Activated CD4-positive, alpha-beta T cell treated with anti-CD3 and anti-CD28 coated beads for 1 hour (primary cell): ENCODE measurements around the gene ACACB.

Experiments used
- DNase-seq: peaks from one replicate; pipeline ENCODE4 v3.0.0-alpha.2; 2020

The ACACB gene

DNA sequence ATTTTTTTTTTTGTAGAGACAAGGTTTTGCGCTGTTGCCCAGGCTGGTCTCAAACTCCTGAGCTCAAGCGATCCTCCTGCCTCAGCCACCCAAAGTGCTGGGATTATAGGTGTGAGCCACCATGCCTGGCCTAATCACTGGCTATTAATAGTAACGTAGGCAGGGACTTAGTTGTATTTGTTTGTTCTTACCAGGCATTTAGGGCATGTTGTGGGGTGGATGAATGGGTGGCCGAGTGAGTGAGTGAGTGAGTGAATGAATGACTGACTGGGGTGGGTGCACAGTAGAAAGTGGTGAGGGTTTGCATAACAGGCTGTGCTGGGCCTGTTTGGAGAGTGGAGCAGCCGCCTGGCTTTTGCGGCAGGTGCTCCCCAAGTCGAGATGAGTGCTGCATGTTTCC is 105.7 kb downstream of the ACACB start:
- no peak for DNase-seq

DNA sequence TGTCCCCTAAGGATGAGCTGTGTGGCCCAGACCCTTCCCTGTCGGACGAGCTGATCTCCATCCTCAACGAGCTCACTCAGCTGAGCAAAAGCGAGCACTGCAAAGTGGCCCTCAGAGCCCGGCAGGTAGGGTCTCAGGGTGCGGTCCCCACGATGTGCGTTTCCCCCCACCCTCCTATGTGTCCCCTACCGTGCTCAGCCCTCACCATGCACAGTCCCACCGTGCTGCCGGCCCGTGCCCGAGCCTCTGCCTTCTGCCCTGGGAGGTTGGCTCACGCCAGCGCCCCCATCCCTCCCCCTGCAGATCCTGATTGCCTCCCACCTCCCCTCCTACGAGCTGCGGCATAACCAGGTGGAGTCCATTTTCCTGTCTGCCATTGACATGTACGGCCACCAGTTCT is 106.1 kb downstream of the ACACB start:
- no peak for DNase-seq

DNA sequence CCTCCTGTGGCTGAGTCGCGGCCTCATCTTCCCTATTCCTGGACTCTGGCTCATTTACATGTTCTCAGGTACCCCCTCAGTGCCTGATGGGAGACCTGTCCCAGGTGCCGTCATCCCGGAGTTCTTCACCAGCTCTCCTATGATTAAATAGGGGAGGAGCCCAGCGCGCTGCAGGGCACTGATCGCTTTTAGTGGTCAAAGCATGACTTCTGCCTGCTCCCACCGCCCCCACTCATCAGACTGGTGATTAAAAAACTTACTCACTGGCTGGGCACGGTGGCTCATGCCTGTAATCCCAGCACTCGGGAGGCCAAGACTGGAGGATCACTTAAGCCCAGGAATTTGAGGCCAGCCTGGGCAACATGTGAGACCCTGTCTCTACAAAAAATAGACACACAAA is 106.8 kb downstream of the ACACB start:
- DNase-seq, result no peak

DNA sequence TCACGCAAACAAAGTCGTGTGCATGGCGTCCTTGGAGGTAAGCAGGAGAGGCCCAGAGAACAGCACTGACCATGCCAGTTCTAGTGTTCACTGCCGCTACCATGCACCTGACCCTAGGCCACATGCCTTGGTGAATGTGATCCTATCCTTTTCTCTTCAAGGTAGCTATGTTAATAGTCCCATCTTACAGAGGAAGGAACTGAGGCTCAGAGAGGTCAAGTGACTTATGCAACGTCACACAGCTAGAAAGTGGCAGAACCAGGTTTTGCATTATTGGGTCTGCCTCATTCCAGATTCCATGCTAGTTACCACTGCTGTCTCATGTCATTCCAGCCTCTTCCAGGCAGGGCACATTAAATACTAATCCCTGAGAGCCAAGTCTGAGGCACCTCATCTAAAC is 107.5 kb downstream of the ACACB start:
- DNase-seq, result no peak

DNA sequence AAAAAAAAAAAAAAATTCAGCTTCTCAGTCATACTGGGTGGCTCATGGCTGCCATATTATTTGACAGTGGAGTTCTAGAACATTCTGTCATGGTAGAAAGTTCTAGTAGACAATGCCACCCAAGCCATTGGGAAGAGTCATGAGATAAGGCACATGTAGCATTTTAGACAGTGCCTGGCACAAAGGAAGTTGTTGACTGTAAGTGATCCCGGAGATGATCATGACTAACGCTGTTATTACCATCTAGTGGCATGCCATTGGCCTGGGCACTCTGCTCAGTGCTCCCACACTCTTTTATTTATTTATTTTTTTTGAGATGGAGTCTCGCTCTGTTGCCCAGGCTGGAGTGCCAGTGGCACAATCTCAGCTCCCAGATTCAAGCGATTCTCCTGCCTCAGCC is 112.3 kb downstream of the ACACB start:
- no peak for DNase-seq

DNA sequence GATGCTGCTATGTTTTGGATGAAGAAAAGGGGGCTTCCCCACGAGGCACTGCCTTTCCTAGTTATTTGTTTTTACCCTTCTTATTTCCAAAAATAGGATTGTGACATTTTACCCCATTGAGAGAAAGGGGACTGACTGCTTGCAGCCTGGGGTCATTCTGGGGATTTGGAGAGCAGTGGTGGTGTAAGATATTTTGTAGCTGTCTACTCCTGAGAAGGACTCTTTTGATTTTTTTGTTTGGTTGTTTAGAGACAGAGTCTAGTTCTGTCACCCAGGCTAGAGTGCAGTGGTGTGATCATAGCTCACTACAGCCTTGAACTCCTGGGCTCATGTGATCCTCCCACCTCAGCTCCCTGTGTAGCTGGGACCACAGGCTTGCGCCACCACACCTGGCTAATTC is 113.8 kb downstream of the ACACB start:
- DNase-seq, result no peak

DNA sequence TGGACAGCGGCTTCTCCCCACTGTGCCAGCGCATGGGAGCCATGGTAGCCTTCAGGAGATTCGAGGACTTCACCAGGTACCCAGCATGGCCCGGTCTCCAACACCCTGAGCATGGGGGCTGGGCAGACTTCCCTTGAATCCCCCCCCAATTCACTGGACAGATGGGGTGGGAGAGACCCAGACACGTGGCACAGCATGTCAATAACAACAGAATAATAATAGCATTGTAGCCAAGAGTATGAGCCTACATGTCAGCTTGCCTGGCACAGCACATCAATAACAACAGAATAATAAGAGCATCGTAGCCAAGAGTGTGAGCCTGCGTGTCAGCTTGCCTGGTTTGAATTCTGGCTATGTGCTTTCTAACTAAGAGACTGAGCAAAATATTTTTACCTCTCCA is 116.3 kb downstream of the ACACB start:
- DNase-seq, result no peak

DNA sequence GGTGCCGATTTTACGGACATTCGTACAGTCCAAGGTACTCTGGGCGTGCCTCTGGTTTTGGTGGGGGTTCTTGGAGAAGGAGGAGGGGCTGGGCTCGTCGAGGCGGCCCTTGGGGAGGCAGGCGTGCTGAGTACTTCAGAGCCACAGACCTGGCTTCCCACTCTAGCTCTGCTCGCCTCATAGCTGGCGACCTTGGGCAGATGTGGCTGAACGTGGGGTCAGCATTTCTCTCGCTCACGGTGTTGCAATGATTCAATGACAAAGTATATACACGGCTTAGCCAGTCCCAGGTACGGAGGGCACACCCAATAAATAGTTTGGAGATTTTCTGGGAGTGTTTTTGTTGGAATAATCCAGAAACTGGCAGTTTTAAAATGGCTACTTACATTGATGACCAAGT is 117.6 kb downstream of the ACACB start:
- DNase-seq, result no peak

DNA sequence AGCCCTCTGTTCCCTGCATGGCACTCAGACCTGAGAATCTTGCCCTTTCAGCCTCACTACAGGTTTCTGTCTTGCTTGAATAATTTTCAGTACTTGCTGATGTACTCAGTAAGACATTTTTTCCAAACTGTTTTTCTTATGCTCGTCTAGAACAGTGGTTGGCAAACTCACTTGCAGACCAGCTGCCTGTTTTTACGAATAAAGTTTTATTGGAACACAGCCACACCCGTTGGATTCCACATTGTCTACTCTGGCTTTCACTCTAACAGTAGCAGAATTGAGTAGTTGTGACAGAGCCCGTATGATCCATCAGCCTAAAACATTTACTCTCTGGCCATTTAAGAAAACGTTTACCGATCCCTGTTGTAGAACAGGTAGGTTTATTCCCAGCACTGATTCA is 119.9 kb downstream of the ACACB start:
- no peak for DNase-seq

DNA sequence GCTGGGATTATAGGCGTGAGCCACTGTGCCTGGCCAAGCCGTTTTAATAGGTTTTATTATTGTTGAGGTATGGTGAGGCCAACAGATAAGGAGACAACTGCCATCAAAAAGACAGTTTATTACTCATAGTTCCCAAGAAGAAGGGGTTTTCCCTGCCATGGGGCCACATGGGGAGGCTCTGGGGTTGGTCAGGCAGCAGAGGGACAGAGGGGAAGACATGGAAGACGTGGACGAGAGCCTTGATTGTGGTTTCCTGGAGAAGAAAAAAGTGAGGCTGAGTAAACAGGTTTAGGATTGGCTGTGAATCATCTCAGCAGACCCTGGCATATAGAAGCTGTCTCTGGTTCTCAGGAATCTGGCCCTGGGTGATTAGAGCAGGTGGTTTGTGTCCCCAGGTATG is 122.8 kb downstream of the ACACB start:
- no peak for DNase-seq

DNA sequence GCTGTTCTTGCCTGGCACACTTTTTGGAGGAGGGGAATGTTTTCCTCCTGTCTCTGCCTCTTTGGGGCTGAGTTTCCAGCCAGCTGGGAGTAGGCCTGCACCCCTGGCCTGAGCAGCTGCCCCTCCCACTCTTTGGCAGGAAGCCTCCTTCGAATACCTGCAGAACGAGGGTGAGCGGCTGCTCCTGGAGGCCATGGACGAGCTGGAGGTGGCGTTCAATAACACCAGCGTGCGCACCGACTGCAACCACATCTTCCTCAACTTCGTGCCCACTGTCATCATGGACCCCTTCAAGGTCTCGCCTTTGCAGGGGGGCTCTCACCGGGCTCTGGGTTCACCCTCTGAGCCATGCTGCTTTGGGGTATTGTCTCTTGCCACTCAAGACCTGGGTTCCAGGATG is 123.3 kb downstream of the ACACB start:
- DNase-seq, result no peak

DNA sequence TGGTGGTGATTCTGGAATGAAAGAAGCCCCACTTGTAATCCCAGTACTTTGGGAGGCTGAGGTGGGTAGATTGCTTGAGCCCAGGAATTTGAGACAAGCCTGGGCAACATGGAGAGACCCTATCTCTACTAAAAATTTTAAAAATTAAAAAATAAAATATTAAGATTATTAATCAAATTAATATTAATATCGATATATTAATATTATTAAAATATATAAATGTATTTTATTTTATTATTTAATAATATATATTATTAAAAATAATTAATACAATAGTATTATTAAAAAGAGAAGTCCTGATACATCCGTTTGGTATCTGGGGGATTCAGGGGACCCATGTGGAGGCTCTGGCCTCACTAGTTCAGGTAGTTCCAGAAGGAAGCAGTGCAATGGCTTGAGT is 124.0 kb downstream of the ACACB start:
- DNase-seq, result no peak

DNA sequence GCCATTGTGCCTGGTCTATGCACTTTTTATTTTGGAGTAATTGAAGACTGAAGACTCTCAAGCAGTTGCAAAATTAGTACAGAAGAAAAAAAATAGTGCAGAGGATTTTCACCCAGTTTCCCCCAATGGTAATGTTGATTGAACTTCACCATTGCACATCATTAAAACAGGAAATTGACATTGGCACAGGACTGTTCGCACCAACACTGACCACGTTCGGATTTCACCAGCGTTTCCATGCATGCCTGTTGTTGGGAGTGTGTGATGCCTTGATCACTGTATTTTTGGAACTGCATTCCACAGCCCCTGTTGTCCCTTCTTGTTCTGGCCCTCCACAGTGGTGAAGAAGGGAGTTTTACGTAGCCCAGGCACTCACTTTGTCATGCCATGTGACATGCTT is 125.5 kb downstream of the ACACB start:
- DNase-seq, result no peak

DNA sequence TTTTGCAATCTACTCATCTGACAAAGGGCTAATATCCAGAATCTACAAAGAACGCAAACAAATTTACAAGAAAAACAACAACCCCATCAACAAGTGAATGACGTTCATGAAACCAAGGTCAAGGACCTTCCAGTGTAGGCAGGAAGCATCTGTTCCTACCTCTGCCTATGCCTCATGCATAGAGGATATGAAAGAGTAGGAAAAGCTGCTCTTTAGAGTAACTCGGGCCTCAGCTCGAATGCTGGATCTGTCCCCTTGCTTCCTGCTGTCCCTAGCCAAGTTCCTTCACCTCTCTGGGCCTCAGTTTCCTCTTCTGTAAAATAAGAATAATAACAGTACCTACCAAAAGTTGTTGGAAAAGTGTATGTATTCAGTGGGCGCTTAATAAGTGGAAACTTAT is 127.7 kb downstream of the ACACB start:
- no peak for DNase-seq

DNA sequence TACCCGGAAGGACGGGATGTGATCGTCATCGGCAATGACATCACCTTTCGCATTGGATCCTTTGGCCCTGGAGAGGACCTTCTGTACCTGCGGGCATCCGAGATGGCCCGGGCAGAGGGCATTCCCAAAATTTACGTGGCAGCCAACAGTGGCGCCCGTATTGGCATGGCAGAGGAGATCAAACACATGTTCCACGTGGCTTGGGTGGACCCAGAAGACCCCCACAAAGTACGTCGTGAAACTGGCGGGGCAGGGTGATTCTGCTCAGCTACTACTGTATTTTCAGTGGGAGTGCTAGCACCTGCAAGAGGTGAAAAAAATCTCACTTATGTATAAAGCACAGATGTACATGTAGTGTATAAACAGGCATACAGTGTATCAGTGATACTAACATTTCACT is 129.8 kb downstream of the ACACB start:
- no peak for DNase-seq

DNA sequence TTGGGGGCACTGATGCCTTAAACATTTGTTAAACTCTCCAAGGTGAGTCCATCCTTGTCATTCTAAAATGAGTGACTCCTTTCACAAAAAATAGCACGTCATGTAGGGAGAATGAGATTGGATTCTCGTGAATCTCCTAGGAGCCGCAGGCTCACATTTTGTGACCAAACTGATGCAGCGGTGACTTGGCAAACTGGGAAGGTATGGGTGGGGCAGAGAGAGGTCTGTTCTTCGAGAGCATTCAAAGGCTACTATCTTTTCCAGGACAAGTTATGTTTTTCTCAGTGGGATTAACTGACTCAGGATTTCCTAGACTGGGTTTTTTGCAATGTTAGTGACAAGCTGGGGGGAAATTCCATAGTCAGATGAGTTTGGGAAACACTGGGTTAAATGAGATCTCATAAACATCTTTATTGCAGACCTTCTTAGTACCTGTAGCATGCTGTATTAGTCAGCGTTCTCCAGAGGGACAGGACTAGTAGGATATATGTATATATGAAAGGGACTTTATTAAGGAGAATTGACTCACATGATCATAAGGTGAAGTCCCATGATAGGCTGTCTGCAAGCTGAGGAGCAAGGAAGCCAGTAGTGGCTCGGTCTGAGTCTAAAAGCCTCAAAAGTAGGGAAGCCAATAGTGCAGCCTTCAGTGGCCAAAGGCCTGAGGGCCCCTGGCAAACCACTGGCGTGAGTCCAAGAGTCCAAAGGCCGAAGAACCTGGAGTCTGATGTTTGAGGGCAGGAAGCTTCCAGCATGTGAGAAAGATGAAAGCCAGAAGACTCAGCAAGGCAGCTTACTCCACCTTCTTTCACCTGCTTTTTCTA is 131.7 kb downstream of the ACACB start:
- DNase-seq, result no peak

DNA sequence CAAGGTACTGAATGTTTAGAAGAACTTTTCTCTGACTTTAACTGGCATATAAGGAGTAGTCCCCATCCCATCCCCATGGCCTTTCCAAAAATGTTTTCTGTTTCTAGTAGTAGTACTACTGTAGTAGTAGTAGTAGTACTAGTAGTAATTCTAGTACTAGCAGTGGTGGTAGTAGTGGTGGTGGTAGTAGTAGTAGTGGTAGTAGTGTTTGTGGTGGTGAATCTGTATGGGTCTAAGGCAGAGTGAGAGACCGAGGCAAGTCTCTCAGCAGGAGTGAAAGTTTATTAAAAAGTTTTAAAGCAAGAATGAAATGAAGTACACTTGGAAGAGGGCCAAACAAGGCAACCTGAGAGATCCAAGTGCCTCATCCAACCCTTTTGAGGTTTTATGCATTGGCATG is 134.1 kb downstream of the ACACB start:
- no peak for DNase-seq

DNA sequence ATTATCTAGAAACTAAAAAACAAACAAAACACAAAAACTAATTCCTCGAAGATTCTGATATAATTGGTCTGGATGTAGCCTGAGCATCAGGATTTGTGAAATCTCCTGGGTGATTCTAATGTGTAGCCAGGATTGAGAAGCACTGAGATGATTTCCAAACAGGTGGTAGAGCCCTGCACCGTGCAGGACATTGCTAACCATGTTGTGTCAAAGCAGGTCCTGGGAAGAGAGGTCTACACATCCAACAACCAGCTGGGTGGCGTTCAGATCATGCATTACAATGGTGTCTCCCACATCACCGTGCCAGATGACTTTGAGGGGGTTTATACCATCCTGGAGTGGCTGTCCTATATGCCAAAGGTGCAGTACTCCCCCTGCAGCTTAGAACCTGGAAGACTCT is 136.4 kb downstream of the ACACB start:
- no peak for DNase-seq

DNA sequence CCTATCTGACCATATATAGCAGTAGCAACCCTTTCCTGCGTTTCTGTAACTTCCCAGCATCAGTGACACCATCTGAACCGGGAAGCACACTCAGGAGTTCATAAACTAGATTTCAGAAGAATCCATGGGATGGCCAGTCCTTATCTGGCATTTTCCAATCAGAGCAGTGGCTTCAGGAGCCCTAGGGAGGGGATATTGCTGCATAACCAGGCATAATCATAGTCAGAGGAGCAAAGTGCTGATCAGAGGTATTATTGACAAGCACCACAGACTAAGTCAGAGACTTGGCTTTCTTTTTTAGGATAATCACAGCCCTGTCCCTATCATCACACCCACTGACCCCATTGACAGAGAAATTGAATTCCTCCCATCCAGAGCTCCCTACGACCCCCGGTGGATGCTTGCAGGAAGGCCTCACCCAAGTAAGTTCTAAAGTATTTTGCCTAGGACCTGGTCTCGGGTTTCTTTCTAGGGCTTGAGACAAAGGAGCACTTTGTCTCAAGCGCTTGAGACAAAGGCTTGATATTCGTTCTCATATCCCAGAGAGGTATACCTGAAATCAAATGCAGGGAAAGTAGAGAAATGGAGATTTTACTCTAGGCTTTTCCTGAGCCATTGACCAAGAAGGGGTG is 137.6 kb downstream of the ACACB start:
- no peak for DNase-seq

DNA sequence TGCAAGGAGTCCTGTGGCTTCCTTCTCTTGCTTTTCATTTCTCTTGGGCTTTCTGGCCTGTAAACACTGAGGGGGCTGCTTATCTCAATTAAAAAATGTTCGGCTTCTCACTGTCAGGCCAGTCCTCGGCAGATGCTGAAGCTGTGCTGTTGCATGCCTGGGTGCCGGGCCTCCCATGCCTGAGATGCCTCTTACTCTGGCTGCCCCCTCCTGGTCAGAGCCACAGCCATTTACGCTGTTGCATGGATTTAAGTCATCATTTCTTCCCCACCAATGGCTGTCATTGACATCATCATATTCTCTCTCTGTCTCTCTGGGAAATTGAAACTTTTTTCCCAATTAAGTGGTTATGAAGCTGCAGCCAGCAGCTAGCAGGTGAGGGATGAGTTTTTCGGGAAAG is 139.0 kb downstream of the ACACB start:
- no peak for DNase-seq

DNA sequence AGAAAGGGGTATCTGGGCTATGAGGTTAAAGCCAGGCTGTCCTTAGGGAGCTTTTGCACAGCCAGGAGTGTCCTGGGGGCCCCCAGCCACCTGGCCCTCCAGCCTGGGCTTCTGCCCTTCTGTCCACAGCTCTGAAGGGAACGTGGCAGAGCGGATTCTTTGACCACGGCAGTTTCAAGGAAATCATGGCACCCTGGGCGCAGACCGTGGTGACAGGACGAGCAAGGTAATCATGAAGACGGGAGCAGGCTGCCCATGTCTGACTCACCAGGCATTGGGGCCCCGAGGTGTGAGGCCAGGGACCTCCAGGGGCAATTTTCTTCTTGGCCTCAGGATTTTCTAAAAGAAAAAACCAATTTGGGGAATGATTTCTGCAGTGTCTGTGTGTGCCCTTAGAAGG is 139.6 kb downstream of the ACACB start:
- no peak for DNase-seq

DNA sequence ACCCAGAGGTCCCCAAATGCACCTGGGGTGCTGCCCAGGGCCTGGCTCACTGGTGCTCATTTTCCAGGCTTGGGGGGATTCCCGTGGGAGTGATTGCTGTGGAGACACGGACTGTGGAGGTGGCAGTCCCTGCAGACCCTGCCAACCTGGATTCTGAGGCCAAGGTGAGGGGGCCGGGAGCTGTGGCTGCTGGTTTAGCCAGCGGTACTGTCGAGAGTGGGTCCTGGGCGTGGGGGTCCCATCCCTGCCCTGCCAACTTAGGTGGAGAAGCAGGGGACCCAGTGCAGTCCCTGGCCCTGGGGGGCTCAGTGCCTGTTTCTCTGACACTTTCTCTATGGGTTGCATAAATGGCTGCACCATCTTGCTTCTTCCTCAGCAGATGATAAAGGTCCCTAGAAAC is 141.8 kb downstream of the ACACB start:
- no peak for DNase-seq

DNA sequence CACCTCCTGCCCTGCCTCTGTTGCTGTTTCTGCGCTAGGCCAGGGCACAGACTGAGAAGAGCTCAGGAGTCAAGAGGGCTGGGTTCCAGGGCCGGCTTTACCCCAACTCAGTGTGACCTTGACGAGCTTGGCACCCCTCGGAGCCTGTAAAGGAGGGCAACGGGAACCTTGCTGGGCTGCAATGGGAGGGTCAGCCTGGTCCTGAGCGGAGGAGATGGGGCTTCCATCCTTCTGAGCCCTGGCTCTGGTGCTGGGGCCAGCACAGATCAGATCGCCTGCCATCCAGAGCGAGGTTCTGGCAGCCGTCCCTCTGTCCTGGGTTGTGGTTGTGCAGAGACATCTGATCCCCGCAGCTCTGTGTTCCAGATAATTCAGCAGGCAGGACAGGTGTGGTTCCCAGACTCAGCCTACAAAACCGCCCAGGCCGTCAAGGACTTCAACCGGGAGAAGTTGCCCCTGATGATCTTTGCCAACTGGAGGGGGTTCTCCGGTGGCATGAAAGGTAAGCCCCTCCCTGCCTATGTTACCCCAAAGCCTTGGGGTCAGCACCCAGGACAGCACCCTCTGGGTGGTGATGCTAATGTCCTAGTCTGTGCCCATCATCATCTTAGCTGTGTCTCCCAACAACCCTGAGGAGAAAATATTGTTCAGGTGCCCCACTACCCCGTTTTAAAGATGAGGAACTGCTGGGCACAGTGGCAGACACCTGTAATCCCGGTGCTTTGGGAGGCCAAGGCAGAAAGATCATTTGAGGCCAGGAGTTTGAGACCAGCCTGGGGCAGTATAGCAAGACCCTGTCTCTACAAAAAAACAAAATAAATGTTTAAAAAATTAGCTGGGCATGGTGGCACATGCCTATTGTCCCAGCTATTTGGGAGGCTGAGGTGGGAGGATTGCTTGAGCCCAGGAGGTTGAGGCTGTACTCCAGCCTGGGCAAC is 142.5 kb downstream of the ACACB start:
- no peak for DNase-seq

DNA sequence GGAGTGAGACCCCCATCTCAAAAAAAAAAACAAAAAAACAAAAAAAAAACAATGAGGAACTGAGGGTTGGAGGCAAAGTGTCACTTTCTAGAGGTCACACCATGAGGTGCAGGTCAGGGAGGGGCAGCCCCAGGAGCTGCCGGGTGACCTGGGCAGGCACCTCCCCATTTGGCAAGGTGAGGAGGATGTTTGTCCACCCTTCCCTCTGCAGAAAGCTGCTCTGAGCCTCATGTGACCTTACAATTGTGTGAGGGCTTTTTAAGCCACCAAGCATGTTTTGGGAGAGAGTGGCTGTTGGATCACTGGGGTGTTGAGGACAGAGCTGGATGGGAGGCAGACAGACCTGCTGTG is 143.1 kb downstream of the ACACB start:
- DNase-seq, result no peak
